T follicular helper cell (primary cell): ENCODE measurements around the gene RALGPS2.
"Not testable (repeated sequence)": the region's sequence is repeated elsewhere in the genome, so short reads cannot be mapped to it uniquely, and the experiment has no call there.

ENCODE experiments used
- DNase-seq: peaks from one replicate; pipeline ENCODE4 v3.0.0-alpha.2; 2020; ENCODE audit warnings: low read depth

The RALGPS2 gene

GRCh38 chr1:178724376-178724727 is 692 bp upstream of the RALGPS2 start:
- DNase-seq, result no peak

- peak; percentile 11 for DNase-seq
These were observed 532 bp downstream of the RALGPS2 start for GRCh38 chr1:178725466-178726086.

DNA sequence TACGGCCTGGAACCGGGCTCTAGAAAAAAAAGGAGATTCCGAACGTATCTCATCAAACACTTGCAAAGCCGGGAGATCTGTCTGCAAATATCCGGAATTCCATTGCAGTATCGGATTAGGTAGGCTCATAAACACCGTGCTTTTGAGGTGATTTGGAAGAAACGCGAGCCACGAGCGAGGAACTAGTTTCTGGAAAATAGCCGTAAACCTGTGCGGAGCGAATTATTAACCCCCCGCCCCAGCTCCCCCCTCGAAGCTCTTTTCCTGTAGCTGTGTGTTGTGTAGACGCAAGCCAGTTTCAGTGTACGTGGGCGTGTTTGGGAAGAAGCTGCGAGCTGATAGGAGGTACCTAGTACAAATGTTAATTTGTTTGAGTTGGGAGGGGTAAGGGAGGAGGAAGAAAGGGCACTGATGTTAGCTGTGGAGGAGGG is 1.1 kb downstream of the RALGPS2 start:
- peak; percentile 49 for DNase-seq

- no peak for DNase-seq
These were observed 1.5 kb downstream of the RALGPS2 start for GRCh38 chr1:178726545-178726944.

DNA sequence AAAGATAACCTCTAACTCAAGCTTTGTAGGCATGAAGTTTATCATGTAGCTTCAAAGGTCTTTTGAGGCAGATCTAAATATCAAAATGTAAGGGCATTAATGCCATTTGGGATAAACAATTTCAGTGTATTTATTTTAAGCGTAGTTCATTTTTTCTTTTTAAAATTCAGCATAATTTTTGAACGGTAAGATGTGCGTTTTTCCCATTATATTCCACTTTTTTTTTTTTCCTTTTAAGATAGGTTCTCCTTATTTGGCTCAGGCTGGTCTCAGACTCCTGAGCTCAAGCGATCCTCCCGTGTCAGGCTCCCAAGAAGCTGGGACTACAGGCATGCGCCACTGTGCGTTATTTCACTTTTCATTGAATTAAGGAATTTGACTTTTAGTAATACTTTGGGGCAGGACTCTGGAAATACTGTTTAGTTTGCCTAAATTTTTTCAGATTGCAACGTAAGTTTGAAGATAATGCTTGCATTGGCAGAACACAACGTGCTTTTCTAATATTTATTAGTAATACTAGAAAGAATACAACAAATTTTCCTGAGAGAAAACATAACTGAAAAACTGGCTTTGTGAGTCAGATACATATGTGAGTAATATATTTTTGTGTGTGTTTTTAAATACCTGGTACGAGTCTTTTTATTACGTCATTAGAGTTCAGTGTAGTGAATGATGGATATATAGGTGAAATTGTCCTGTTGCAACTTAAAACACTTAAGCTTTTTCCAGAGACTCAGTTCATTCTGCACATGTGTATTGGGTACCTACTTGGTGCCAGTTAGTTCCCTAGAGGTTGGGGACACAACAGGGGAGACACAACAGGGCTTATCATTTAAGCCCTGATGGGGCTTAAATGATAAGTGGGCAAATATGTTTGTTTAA is 2.2 kb downstream of the RALGPS2 start:
- DNase-seq, result no peak

- no peak for DNase-seq
These were observed 8.9 kb downstream of the RALGPS2 start for GRCh38 chr1:178733972-178734371.

- no peak for DNase-seq
These were observed 13.7 kb downstream of the RALGPS2 start for GRCh38 chr1:178738780-178739179.

GRCh38 chr1:178739285-178740045 is 14.4 kb downstream of the RALGPS2 start:
- no peak for DNase-seq

DNA sequence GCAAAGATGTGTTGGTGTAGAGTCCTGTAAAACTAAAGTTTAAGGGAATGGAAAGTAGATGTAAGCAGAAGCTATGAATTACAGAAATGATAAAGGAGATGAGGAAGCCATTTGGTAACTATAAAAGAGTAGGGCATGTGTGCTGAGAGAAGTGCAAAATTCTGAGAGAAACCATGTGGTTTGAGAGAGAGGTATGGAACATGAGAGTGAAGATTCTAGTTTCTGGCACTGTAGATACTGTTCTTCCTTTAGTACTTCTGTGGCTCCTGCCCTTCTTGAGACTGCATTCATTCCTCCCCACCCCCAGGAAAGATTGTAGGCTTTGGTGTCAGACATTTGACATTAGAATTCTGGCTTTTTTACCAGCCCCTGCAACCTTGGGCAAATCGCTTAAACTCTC is 15.4 kb downstream of the RALGPS2 start:
- no peak for DNase-seq

DNA sequence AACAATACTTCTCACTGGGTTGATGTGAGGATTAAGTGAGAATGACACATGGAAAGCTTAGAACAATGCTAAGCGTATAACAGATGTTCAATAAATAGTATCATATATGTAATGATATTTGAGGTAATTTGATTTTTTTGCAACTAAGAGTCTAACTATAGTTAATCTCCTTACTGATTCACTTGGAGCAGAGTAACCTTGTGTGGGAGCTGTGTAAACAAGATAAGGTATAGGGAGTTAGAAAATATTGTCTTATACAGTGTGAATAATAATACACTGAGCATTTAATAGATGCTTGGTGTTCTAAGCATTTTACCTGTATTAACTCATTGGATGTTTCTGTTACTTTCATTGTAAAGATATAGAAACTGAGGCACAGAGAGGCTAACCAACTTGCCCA is 15.9 kb downstream of the RALGPS2 start:
- no peak for DNase-seq

- no peak for DNase-seq
These were observed 18.8 kb downstream of the RALGPS2 start for GRCh38 chr1:178743801-178744200.

DNA sequence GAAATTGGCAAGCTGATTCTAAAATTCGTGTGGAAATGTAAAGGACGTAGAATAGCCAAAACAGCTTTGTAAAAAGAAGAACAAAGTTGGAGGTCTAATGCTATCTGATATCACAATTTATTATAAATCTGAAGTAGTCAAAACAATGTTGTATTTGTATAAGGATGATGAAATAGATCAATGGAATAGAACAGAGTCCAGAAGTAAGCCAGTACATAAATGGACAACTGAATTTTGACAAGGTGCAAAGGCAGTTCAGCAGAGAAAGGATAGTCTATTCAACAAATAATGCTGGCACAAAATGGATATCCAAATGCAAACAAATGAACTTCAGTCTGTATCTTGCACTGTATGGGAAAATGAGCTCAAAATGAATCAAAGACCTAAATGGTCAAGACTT is 20.2 kb downstream of the RALGPS2 start:
- DNase-seq, result no peak

DNA sequence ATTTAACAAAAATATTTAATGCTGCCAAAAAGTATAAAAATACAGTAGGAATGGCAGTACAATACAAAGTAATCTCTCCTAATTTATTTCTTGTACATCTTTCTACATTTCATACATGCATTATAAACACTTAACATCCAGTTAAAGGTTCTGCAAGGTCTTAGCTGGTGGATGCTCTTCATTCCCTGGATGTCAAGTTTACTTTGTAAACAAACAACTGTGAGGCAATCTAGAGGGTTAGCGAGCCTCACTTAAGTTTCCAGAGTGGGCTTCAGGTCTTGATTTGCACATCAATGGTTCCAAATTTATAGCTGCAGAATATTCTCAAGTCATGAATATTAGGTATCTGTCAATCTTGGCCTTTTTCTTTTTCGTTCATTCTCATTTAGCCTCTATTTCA is 21.3 kb downstream of the RALGPS2 start:
- no peak for DNase-seq

GRCh38 chr1:178747361-178747760 is 22.3 kb downstream of the RALGPS2 start:
- DNase-seq, result not testable (repeated sequence)

DNA sequence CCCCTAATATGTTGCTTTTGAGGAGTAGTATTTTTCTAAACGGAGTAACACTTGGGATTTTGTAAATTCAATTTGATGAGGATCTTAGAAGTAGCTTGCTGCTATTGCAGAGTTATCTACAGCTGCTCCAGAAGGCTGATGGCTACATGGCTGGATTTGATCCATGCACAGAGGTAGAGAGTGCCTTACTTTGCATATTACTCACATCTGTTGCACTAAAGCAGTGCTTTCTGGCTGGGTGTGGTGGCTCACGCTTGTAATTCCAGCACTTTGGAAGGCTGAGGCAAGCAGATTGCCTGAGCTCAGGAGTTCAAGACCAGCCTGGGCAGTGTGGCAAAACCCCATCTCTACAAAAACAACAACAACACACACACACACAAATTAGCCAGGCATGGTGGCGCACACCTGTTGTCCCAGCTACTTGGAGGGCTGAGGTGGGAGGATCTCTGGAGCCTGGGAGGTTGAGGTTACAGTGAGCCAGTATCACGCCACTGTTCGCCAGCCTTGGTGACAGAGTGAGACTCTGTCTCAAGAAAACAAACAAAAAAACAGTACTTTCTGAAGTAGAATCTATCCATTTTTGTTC is 24.6 kb downstream of the RALGPS2 start:
- no peak for DNase-seq

DNA sequence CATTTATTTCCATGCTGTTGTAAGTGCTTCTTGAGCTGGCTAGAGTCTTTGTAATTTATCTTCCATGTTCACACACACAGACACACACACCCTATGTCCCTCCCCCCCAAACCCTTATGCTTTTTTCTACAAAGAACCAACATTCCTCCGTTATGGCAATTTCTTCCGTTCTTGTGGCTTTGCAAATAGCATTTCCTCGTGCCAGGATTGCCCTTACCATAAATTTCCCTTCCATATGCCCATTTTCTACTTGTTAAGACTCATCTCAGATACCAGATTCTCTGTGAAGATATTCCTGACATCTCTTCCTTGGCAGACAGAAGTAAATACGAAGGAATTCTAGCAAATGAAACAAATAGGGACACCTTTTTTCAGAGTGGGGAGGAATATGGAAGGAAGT is 26.0 kb downstream of the RALGPS2 start:
- DNase-seq, result no peak

DNA sequence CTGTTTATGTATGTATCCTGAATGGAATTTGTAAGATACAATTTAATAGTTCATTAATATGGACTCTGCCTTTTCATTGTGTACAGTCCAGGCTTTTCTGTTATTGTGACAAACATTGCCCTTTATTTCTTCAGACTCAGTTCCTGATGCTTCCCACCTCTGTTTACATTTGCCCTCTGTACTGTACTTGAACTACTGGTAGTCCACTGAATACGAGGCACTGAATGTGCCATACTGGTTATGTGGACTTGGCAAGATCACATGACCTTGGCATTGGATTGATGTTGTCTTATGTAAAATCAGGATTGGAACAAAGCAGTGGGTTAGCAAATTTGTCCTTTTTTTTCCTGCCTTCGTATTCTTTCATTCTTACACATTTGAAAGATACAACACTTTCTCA is 27.8 kb downstream of the RALGPS2 start:
- DNase-seq, result no peak

- not testable (repeated sequence) for DNase-seq
These were observed 29.7 kb downstream of the RALGPS2 start for GRCh38 chr1:178754655-178755256.

DNA sequence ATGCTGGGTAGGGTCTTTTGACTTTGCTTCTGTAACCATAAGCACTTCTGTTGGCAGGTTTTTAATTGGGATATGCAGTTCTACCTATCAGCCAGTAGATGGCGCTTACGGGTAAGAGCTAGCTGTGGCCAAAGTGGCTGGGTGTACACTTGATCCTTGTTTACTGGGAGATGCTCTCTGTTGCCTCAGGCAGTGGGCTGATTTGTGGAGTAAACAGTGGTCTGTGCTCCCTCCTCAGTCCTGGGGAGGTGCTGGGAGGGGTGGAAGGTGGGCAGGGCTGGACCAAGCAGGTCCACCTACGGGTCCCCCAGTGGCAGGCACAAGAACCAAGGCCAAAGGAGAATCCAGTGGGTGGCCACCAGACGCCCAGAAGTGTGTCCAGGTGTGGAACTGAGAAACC is 43.4 kb downstream of the RALGPS2 start:
- no peak for DNase-seq

DNA sequence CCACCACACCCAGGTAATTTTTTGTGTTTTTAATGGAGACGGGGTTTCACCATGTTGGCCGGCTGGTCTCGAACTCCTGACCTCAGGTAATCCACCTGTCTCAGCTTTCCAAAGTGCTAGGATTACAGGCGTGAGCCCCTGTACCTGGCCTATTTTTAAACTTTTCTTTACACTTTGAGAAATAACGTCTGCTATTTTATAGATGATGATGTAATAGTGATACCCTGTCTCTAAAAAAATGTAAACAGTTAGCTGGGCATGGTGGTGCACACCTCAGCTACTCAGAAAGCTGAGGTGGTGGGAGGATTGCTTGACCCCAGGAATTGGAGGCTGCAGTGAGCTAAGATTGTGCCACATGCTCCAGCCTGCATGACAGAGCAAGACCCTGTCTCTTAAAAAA is 47.9 kb downstream of the RALGPS2 start:
- no peak for DNase-seq

GRCh38 chr1:178774263-178774662 is 49.2 kb downstream of the RALGPS2 start:
- no peak for DNase-seq

DNA sequence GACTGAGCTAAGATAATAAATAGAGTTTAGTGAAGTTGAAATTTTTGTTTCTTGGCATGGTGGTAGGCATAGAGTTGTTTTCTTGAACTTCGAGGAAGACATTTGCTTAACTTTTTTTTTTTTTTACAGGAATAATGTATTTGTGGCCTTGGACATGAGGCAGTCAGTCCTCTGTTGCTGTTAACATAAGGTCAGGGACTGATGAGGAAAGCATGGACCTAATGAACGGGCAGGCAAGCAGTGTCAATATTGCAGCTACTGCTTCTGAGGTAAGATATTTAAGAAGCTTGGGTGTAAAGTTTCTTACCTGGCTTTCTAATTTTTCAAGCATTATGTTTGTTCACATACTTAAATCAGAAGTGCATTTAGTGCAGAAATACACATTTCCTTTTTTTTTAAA is 51.5 kb downstream of the RALGPS2 start:
- no peak for DNase-seq
